ENCODE results near the gene PABPC4L. TPM values are rescaled to one million over a fixed set of nuclear protein-coding genes. Genes with fewer than 3 reads are reported as not detected.

Gene PABPC4L
- total and polyA plus RNA-seq, 9 of the 15 experiments (the other 6 are each of a cell fraction or from before 2014, with no cell fraction given) = 0.14 to 1.1 (median 0.41) TPM

DNA sequence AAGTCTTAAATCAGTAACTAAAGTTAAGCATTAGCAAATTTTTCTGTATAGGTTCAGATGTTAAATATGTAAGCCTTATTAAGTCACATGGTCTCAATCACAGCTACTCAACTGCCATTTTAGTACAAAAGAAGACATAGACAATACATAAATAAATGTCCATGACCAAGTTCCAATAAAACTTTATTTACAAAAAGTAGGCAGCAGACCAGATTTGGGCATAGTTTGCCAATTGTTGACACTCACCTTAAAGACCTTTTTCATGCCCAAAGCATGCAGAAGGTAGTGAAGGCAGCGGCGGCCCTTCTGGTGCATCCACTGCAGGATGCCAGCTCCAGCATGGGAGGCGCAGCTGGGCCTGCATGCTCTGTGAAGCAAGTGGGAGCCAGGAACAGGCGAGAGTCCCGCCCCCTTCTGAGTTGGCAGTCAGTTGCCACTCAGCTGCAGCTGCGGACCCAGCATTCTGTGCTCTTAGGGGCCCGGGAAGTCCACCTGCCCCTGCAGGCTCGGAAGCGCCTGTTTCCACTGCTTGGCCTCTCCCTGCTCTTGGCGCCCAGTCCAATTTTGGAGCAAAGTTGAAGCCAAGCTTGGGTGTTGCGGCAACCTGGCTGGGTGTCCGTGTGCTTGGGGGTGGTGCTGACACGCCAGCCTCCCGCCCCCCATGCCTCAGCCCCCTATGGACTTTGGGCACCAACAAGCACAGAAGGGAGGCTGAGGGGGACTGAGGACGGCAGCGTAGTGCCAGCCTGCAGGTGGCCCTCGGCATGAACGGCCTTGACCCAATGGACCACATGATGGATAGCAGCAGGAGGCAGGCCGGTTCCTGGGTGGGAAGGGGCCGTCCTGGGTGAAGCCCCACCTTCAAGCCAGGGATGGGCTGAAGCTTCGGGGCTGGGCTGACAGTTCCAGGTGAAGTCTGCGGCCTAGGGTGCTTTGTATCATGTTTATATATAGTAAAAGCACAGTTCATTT, 42.4 kb upstream of the PABPC4L start (continued):
- TF ChIP-seq, protein P1, sequence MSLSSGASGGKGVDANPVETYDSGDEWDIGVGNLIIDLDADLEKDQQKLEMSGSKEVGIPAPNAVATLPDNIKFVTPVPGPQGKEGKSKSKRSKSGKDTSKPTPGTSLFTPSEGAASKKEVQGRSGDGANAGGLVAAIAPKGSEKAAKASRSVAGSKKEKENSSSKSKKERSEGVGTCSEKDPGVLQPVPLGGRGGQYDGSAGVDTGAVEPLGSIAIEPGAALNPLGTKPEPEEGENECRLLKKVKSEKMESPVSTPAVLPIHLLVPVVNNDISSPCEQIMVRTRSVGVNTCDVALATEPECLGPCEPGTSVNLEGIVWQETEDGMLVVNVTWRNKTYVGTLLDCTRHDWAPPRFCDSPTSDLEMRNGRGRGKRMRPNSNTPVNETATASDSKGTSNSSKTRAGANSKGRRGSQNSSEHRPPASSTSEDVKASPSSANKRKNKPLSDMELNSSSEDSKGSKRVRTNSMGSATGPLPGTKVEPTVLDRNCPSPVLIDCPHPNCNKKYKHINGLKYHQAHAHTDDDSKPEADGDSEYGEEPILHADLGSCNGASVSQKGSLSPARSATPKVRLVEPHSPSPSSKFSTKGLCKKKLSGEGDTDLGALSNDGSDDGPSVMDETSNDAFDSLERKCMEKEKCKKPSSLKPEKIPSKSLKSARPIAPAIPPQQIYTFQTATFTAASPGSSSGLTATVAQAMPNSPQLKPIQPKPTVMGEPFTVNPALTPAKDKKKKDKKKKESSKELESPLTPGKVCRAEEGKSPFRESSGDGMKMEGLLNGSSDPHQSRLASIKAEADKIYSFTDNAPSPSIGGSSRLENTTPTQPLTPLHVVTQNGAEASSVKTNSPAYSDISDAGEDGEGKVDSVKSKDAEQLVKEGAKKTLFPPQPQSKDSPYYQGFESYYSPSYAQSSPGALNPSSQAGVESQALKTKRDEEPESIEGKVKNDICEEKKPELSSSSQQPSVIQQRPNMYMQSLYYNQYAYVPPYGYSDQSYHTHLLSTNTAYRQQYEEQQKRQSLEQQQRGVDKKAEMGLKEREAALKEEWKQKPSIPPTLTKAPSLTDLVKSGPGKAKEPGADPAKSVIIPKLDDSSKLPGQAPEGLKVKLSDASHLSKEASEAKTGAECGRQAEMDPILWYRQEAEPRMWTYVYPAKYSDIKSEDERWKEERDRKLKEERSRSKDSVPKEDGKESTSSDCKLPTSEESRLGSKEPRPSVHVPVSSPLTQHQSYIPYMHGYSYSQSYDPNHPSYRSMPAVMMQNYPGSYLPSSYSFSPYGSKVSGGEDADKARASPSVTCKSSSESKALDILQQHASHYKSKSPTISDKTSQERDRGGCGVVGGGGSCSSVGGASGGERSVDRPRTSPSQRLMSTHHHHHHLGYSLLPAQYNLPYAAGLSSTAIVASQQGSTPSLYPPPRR (CRISPR knock-in tag; IDR thresholded peaks at IDR 0.05; ENCODE audit: borderline replicate concordance) = no peak

DNA sequence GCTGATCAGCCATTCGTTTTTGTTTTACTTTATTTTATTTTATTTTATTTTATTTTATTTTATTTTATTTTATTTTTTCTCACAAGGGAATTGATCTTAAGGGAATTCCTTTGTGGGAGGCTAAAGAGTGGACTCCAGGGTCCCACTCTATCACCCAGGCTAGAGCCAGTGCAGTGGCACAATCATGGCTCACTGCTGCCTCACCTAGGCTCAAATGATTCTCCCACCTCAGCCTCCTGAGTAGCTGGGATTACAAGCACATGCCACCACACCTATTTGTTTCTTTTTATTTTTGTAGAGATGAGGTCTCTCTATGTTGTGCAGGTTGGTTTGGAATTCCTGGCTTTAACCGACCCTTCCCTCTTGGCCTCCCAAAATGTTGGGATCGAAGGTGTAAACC, 17.5 kb upstream of the PABPC4L start:
- no peak for ATAC-seq
- 0% methylated on average over 3 of the region's 3 CpGs for WGBS (ENCODE audit: insufficient coverage, low coverage, missing lambda C conversion rate)
- Histone ChIP-seq H3K4me1 (replicated peaks in 1 of 2; ENCODE audit: control insufficient read depth in 2 of 2, insufficient read depth in 2 of 2, low read length in 2 of 2) (no peaks in the 10 kb centered on the region), H2AFZ (ENCODE audit: low read depth, low read length) (no peak overlapping the region), H3K4me3 (no peak overlapping the region), H3K79me2 (ENCODE audit: control insufficient read depth, insufficient read depth, low read length) (no peaks in the 10 kb centered on the region), H3K27me3 (ENCODE audit: control insufficient read depth in 2 of 2, insufficient read depth in 2 of 2, low read length in 2 of 2) (no peaks in the 10 kb centered on the region), H3K9me1 (ENCODE audit: control insufficient read depth, insufficient read depth, low read length) (no peaks in the 10 kb centered on the region), H3K36me3 (ENCODE audit: control insufficient read depth, insufficient read depth, low read length) (no peaks in the 10 kb centered on the region), H3K4me2 (ENCODE audit: insufficient read depth, low read length) (no peak overlapping the region), H3K27ac (ENCODE audit: extremely low read depth, low read depth, low read length) (no peak overlapping the region), H3K9ac (ENCODE audit: insufficient read depth in 1 of 2, low read depth in 2 of 2, low read length in 2 of 2) (no peak overlapping the region), H4K20me1 (replicated peaks; ENCODE audit: control insufficient read depth, insufficient read depth, low read length) (no peaks in the 10 kb centered on the region), H3K9me3 (replicated peaks; ENCODE audit: control insufficient read depth, insufficient read depth, low read depth, low read length) (no peaks in the 10 kb centered on the region)
- in situ Hi-C loops (cut with MboI) (no loop called here), intact Hi-C loops (cut with micrococcal nuclease) (no loop called here)
- POLR2A ChIA-PET = no interaction called here
- no TSS peak for BruUV-seq (replicated peaks)
- TF ChIP-seq, protein P2, sequence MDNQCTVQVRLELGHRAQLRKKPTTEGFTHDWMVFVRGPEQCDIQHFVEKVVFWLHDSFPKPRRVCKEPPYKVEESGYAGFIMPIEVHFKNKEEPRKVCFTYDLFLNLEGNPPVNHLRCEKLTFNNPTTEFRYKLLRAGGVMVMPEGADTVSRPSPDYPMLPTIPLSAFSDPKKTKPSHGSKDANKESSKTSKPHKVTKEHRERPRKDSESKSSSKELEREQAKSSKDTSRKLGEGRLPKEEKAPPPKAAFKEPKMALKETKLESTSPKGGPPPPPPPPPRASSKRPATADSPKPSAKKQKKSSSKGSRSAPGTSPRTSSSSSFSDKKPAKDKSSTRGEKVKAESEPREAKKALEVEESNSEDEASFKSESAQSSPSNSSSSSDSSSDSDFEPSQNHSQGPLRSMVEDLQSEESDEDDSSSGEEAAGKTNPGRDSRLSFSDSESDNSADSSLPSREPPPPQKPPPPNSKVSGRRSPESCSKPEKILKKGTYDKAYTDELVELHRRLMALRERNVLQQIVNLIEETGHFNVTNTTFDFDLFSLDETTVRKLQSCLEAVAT (IDR thresholded peaks at IDR 0.05) = no peak
- no peak for TF ChIP-seq NCOA1 (IDR thresholded peaks at IDR 0.05; ENCODE audit: low read depth)
- no peak for TF ChIP-seq NR3C1 (CRISPR knock-in tag; IDR thresholded peaks at IDR 0.05)
- TF ChIP-seq ELF2 (CRISPR knock-in tag; IDR thresholded peaks at IDR 0.05) = no peak
- FAIRE-seq = no peak
- CTCF ChIA-PET (ENCODE audit: low intra/inter-chr PET ratio) = no interaction called here
- DNase-seq (ENCODE audit: extremely low read depth in 1 of 4, low spot score in 3 of 4) = no peak
